ENCODE results near the gene DNM3. TPM values are rescaled to one million over a fixed set of nuclear protein-coding genes. Genes with fewer than 3 reads are reported as not detected.

Gene DNM3
- total RNA-seq, 1 donor from 2014 or later: 7.7 TPM

- no peak for DNase-seq (ENCODE audit: low spot score)
- no peak overlapping the region for H3K27ac Mint-ChIP-seq (ENCODE audit: unreplicated experiment)
- H3K9me3 Mint-ChIP-seq (ENCODE audit: unreplicated experiment): no peaks in the 10 kb centered on the region
- TF ChIP-seq CTCF (IDR thresholded peaks at IDR 0.05; ENCODE audit: unreplicated experiment): no peak
- H3K4me1 Mint-ChIP-seq (ENCODE audit: unreplicated experiment): peaks cover 2% of the 10 kb centered on the region
- peaks cover 5% of the 10 kb centered on the region for H3K36me3 Mint-ChIP-seq (ENCODE audit: low read depth, unreplicated experiment)
- peaks cover 2% of the 10 kb centered on the region for H3K27me3 Mint-ChIP-seq (ENCODE audit: unreplicated experiment)
- H3K4me3 Mint-ChIP-seq (ENCODE audit: unreplicated experiment): no peak overlapping the region
These were observed 279.1 kb downstream of the DNM3 start for GRCh38 chr1:172120381-172120780.

GRCh38 chr1:172121081-172121717 is 279.9 kb downstream of the DNM3 start:
- no peak for DNase-seq (ENCODE audit: low spot score)
- no peak overlapping the region for H3K27ac Mint-ChIP-seq (ENCODE audit: unreplicated experiment)
- H3K36me3 Mint-ChIP-seq (ENCODE audit: low read depth, unreplicated experiment): peaks cover 9% of the 10 kb centered on the region
- peaks cover 2% of the 10 kb centered on the region for H3K27me3 Mint-ChIP-seq (ENCODE audit: unreplicated experiment)
- no peaks in the 10 kb centered on the region for H3K4me1 Mint-ChIP-seq (ENCODE audit: unreplicated experiment)
- no peak for TF ChIP-seq CTCF (IDR thresholded peaks at IDR 0.05; ENCODE audit: unreplicated experiment)
- no peak overlapping the region for H3K4me3 Mint-ChIP-seq (ENCODE audit: unreplicated experiment)
- no peaks in the 10 kb centered on the region for H3K9me3 Mint-ChIP-seq (ENCODE audit: unreplicated experiment)

GRCh38 chr1:172122381-172122780 is 281.1 kb downstream of the DNM3 start:
- Mint-ChIP-seq H3K36me3 (ENCODE audit: low read depth, unreplicated experiment) (peaks cover 9% of the 10 kb centered on the region), H3K27me3 (ENCODE audit: unreplicated experiment) (peaks cover 2% of the 10 kb centered on the region), H3K27ac (ENCODE audit: unreplicated experiment) (no peak overlapping the region), H3K4me3 (ENCODE audit: unreplicated experiment) (no peak overlapping the region), H3K9me3 (ENCODE audit: unreplicated experiment) (no peaks in the 10 kb centered on the region), H3K4me1 (ENCODE audit: unreplicated experiment) (no peaks in the 10 kb centered on the region)
- DNase-seq (ENCODE audit: low spot score): no peak
- no peak for TF ChIP-seq CTCF (IDR thresholded peaks at IDR 0.05; ENCODE audit: unreplicated experiment)

GRCh38 chr1:172125250-172125649 is 284.0 kb downstream of the DNM3 start:
- H3K9me3 Mint-ChIP-seq (ENCODE audit: unreplicated experiment): no peaks in the 10 kb centered on the region

More at GRCh38 chr1:172125250-172125649, 284.0 kb downstream of the DNM3 start:
- Mint-ChIP-seq H3K4me1 (ENCODE audit: unreplicated experiment) (no peaks in the 10 kb centered on the region), H3K36me3 (ENCODE audit: low read depth, unreplicated experiment) (peaks cover 4% of the 10 kb centered on the region), H3K4me3 (ENCODE audit: unreplicated experiment) (no peak overlapping the region), H3K27ac (ENCODE audit: unreplicated experiment) (no peak overlapping the region), H3K27me3 (ENCODE audit: unreplicated experiment) (peaks cover 2% of the 10 kb centered on the region)
- DNase-seq (ENCODE audit: low spot score): no peak
- TF ChIP-seq CTCF (IDR thresholded peaks at IDR 0.05; ENCODE audit: unreplicated experiment): no peak

Measured in endothelial cell (in vitro differentiated cells).